ENCODE results near the gene DCC.

Gene DCC

GRCh38 chr18:52700816-52701215 lies 360.8 kb downstream of the DCC start:
- no peak for DNase-seq (ENCODE audit: low read depth)

- DNase-seq (ENCODE audit: low read depth): no peak
Measured at GRCh38 chr18:52701219-52701935, 361.4 kb downstream of the DCC start.

- DNase-seq (ENCODE audit: low read depth): no peak
Measured at GRCh38 chr18:52715421-52715820, 375.4 kb downstream of the DCC start.

DNA sequence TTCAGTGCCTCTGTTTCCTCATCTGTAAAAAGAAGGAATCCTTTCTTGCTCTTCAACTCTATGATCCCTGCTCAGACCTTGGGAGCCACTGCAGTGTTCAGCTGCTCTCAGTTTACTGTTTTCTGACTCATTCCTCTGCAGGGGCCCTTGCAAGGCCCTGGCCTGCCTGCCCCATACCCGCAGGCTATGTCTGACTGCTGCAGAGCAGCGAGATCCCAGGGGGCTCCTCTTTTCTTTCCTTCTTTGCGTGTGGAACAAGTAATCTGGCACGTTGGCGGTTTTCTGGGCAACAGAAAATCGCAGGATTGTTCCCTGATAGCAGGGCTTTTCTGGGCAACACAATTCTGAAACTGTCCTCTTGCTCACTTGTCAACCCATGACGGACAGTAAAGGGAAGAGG lies 376.0 kb downstream of the DCC start:
- DNase-seq (ENCODE audit: low read depth): no peak

DNA sequence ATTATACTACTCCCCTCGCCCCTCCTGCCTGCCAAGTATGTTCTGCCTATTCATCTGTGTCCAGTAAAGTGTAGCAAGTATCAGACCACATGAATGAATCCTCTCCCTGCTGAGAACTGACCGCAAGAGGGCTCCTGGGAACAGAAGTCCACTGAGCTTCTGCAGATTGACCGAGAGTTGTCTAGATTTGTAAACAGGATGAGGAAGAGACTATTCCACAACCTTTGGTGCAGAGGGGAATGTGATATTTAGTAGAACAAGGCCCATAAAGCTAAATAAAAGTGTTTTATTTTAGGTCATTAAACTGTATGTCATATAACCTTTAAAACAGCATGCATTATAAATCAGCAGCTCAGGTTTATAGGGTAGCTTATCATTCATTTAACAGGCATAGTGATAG lies 377.0 kb downstream of the DCC start:
- DNase-seq (ENCODE audit: low read depth): no peak

DNA sequence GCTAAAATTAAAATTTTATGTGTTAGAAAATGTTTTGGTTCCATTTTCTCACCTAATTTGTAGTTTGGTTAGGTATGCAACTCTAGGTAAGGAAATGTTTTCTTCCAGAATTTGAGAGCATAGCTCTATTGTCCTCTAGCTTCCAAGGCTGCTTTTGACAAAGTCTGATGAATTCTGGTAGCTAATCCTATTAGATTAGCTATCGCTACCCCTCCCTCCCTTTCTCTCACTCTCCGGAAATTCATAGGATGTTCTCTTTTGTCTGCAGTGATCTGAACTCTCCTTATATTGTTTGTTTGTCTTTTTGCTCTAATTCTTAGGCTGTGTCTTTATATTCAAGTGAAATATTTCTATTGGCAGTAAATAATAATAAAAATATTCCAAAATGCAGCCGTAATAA lies 382.9 kb downstream of the DCC start:
- no peak for DNase-seq (ENCODE audit: low read depth)

DNA sequence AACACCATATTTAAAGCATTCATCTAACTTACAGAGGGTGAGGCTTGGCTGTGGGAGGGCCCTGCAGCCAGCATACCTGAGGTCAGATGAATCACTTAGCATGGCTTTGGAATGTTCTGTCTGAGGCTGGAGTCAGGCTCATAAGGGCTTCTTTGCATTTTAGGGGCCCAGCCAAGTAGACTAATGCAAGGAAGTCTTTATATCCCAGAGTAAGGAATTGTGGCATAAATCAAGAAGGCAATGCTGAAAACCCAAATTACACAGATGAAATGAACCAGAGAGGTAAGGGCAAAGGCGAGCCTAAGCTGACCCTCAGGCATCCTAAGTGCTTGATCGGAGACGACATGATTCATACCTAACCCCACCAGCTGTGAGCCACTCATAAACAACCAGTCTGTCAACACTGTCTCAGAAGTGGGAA lies 383.6 kb downstream of the DCC start:
- DNase-seq (ENCODE audit: low read depth): no peak

GRCh38 chr18:52730972-52731619 lies 391.1 kb downstream of the DCC start:
- DNase-seq (ENCODE audit: low read depth): no peak

DNA sequence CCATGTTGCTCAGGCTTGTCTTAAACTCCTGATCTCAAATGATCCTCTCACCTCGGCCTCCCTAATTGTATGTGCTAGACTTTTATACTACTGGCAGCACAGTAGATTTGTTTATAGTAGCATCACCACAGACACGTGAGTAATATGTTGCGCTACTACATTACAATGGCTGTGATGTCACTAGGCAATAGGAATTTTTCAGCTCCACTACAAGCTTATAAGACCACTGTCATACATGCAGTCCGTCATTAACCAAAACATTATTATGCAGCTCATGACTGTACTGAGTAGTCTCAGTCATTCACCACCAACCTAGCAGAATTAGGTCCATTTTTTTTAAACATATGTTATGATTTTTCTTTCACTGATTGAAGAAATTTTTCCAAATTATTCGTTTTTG lies 398.9 kb downstream of the DCC start:
- no peak for DNase-seq (ENCODE audit: low read depth)

DNA sequence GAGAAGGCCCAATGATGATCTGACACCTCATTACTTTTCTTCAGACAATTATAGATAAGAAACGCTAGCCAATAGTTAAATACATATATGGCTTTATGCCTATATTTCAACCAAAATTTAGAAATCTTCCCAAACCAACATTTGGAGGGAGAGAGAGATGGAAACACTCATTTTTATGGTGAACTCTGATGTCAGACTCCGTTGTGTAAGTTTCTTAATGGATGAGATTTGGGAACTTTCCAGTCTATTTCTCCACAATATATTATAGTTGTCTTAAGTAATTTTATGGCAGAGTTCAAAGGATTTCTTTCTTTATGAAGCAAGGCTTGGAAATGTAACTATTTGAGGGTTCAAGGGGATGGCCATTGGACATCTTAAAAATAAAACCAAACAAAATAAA lies 407.0 kb downstream of the DCC start:
- DNase-seq (ENCODE audit: low read depth): no peak

GRCh38 chr18:52747869-52748268 lies 407.9 kb downstream of the DCC start:
- no peak for DNase-seq (ENCODE audit: low read depth)

DNA sequence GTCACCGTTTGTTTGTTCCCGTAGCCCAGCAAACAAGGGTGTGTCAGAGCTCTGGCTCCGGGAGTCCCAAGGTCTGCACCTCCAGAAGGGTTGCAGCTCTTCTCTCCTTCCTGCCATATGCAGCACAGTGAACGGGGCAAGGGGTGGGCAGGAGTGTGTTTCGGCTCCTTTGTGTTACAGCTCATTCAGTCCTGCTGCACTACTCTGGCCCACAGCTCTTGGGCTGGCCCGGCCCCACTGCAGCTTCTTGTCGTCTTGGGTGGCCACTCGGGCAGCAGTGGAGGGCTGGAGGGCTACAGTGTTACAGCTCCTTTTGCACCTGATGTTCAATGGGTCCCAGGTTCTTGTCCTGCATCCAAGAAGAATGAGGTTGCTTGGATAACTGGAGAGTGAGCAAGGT lies 408.3 kb downstream of the DCC start:
- no peak for DNase-seq (ENCODE audit: low read depth)

- DNase-seq (ENCODE audit: low read depth): no peak
Measured at GRCh38 chr18:52749542-52749941, 409.5 kb downstream of the DCC start.

DNA sequence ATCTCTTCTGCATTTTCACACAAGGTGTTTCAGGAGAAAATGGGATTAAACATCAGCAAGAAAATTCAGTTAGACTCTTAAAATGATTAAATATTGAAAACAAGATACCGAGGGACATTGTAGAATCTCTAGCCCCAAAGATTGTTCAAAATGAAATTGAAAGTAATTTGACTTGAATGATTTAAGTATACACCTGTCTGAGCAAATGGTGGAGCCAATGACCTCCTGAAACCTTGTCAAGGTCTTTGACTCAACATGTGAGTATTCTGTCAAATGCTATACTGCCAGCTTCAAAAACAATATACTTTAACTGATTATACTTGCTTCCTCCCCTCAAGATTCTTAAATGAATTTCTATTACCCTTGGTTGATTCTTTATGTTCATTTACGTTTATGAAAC lies 411.0 kb downstream of the DCC start:
- DNase-seq (ENCODE audit: low read depth): no peak

- DNase-seq (ENCODE audit: low read depth): no peak
Measured at GRCh38 chr18:52764316-52764715, 424.3 kb downstream of the DCC start.

DNA sequence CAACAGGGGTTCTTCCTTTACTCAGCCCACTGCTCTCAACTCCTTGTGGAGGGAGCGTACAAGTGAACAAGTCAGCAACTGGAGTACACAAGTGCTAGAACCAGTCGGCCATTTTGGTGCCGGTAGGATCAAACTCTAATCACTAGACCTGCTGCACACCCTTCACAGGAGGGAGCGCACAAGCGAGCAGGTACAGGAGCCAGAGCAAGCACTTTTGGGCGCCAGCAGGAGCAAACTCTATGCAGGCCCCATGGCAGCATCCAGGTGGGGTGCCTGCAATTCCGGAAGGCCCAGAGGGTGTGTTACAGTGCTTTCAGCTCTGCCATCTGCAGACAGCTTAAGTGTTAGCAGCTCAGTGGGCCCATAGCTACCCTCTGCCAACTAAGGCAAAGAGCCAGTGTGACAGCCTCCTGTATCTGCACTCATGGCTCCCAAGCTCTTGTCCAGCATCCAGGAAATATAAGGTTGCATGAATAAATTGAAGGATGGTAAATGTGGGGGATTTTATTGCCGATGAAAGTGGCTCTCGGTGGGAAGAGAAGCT lies 426.1 kb downstream of the DCC start:
- no peak for DNase-seq (ENCODE audit: low read depth)

DNA sequence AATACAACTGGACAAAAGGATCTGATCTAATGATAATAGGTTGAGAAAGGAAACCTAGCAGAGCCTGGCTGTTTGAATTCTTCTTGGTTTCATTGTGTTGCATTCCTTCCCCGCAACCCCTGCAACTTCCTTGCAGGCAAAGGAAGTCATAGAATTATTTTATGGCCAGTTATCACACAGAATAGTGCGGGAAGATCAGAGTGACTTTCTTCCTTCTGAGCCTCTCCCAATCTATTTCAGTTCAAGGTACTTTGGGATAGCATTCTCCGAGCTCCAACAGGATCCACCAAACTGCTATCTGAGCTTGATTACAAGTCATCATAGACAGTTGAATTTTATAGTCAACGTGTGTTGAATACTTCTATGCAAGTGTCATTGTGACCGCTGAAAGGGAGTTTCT lies 441.1 kb downstream of the DCC start:
- DNase-seq (ENCODE audit: low read depth): no peak

- DNase-seq (ENCODE audit: low read depth): no peak
Measured at GRCh38 chr18:52791321-52791720, 451.3 kb downstream of the DCC start.

DNA sequence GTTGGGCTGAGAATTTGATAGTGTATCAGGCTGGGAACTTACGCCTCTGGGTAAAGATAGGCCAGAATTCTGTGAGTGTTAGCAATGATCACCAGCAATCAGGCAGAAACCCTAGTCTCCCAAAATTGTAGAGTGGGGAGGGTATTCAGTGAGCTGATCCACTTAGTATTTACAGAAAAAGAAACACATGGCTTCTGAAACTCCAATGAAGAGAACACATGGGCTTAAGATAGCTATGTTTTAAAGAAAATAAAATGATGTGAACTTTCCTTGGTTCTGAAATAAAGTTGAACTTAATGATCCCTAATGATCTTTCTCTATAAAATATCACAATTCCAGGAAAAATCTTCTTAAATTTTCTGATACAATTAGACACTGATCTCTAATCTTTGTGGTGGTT lies 472.8 kb downstream of the DCC start:
- DNase-seq (ENCODE audit: low read depth): no peak

DNA sequence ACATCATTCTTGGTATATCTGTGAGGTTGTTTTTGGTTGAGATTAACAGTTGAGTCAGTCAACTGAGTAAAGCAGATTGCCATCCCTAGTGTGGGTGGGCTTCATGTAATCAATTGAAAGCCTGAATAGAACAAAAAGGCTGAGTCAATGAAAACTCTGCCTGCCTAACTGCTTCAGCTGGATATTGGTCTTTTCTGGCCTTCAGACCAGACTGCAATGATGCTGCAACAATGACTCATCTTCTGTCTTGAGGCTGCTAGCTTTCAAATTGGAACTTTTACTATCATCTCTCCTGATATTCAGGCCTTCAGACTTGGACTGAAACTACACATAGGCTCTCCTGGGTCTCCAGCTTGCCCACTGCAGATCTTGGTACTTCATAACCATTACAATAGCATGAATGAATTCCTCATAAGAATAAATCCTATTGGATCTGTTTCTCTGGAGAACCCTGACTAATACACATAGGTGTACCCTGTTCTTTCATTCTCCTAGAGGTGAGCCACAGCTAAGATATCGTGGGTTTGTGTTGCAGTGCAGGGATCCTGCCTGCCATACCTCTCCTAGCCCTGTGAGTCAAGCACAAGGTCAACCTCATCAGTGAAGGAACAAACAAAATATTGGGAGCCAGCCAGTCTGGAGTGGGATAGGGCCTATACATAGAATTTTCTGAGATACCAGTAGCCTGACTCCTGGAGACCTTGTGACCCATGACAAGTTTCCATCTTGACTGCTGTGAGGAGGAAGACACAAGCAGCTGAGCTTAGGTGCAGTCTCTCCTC lies 473.8 kb downstream of the DCC start:
- DNase-seq (ENCODE audit: low read depth): no peak

- no peak for DNase-seq (ENCODE audit: low read depth)
Measured at GRCh38 chr18:52815651-52816050, 475.7 kb downstream of the DCC start.

- DNase-seq (ENCODE audit: low read depth): no peak
Measured at GRCh38 chr18:52816121-52816520, 476.1 kb downstream of the DCC start.

DNA sequence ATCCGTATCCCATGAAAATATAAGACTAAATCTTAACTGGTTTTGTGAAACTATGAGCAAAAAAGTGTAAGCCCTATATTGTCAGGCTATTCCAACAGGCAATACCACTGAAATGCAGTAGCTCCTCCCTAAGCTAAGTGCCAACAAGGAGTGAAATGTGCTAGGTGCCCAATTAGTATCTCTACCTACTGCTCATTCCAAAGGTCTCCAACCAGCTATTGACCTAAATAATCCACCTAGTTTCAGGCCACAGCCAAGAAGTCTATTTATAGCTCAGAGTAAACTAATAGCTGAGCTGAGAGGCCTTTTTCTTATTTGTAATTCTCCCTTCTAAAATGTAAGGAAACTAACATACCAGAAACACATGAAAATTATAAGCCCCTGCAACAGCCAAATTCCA lies 482.2 kb downstream of the DCC start:
- no peak for DNase-seq (ENCODE audit: low read depth)

All from stimulated activated CD8-positive, alpha-beta memory T cell treated with anti-CD3 and anti-CD28 coated beads, Interleukin-12 subunit alpha, Interleukin-12 subunit beta, amount 100 ng/mL, for 1 hour (primary cell).